Stimulated activated CD8-positive, alpha-beta memory T cell treated with anti-CD3 and anti-CD28 coated beads, Interleukin-7, amount 100 ng/mL, for 4 hours (primary cell): ENCODE measurements around the gene VTI1A.

ENCODE experiments used
- DNase-seq, 2 donors: peaks; one replicate each; pipeline ENCODE4 v3.0.0-alpha.2; 2020; ENCODE audit warnings: low read depth in 2 of 2

Gene VTI1A

GRCh38 chr10:112546474-112546873 is 99.5 kb downstream of the VTI1A start:
- DNase-seq, result no peak

- no peak for DNase-seq
Measured at GRCh38 chr10:112548535-112549276, 101.7 kb downstream of the VTI1A start.

GRCh38 chr10:112552593-112553110 is 105.6 kb downstream of the VTI1A start:
- no peak for DNase-seq

GRCh38 chr10:112553315-112553714 is 106.3 kb downstream of the VTI1A start:
- DNase-seq, result no peak

GRCh38 chr10:112554263-112554662 is 107.2 kb downstream of the VTI1A start:
- DNase-seq, result no peak

GRCh38 chr10:112557197-112557596 is 110.2 kb downstream of the VTI1A start:
- no peak for DNase-seq

- DNase-seq, result no peak
Measured at GRCh38 chr10:112558476-112559142, 111.6 kb downstream of the VTI1A start.

GRCh38 chr10:112559349-112559748 is 112.3 kb downstream of the VTI1A start:
- no peak for DNase-seq

GRCh38 chr10:112562122-112562521 is 115.1 kb downstream of the VTI1A start:
- no peak for DNase-seq

GRCh38 chr10:112562809-112563663 is 116.0 kb downstream of the VTI1A start:
- DNase-seq, result no peak

- DNase-seq, result no peak
Measured at GRCh38 chr10:112564337-112564736, 117.3 kb downstream of the VTI1A start.

- no peak for DNase-seq
Measured at GRCh38 chr10:112565434-112566053, 118.5 kb downstream of the VTI1A start.

GRCh38 chr10:112570585-112570984 is 123.6 kb downstream of the VTI1A start:
- DNase-seq, result no peak

GRCh38 chr10:112579578-112579977 is 132.6 kb downstream of the VTI1A start:
- no peak for DNase-seq

- no peak for DNase-seq
Measured at GRCh38 chr10:112580267-112580666, 133.3 kb downstream of the VTI1A start.

GRCh38 chr10:112581921-112582320 is 134.9 kb downstream of the VTI1A start:
- no peak for DNase-seq

- DNase-seq, result no peak
Measured at GRCh38 chr10:112583236-112583939, 136.4 kb downstream of the VTI1A start.

- no peak for DNase-seq
Measured at GRCh38 chr10:112584276-112584675, 137.3 kb downstream of the VTI1A start.

- DNase-seq, result no peak
Measured at GRCh38 chr10:112585126-112585525, 138.1 kb downstream of the VTI1A start.

GRCh38 chr10:112585960-112586359 is 138.9 kb downstream of the VTI1A start:
- DNase-seq, result no peak

GRCh38 chr10:112587729-112588128 is 140.7 kb downstream of the VTI1A start:
- DNase-seq, result no peak
